ENCODE data around the gene MSI2.

Gene MSI2

GRCh38 chr17:57403236-57403635, 146.9 kb downstream of the MSI2 start:
- no peaks in the 10 kb centered on the region for H3K9me3 ChIP-seq (ENCODE audit: control insufficient read depth, insufficient read depth, low read length)
- no peaks in the 10 kb centered on the region for H3K36me3 ChIP-seq (ENCODE audit: control insufficient read depth, insufficient read depth, low read length)
- no peak overlapping the region for H3K27ac ChIP-seq (ENCODE audit: low read length)
- no peak for DNase-seq (ENCODE audit: low read depth, low spot score)
- no CpG with 5 or more reads among the region's 2 CpGs for WGBS (ENCODE audit: insufficient coverage, insufficient read length)
- no peaks in the 10 kb centered on the region for H3K27me3 ChIP-seq (ENCODE audit: control insufficient read depth, insufficient read depth, low read length)
- H3K4me3 ChIP-seq (ENCODE audit: low read length): no peak overlapping the region
- peaks cover 2% of the 10 kb centered on the region; the same call in 1 of the 2 replicates for H3K4me1 ChIP-seq (ENCODE audit: control insufficient read depth, insufficient read depth, low read length)

GRCh38 chr17:57404073-57404472, 147.8 kb downstream of the MSI2 start:
- Histone ChIP-seq H3K4me1 (ENCODE audit: control insufficient read depth, insufficient read depth, low read length) (peaks cover 2% of the 10 kb centered on the region; the same call in 1 of the 2 replicates), H3K27ac (ENCODE audit: low read length) (no peak overlapping the region), H3K36me3 (ENCODE audit: control insufficient read depth, insufficient read depth, low read length) (no peaks in the 10 kb centered on the region), H3K4me3 (ENCODE audit: low read length) (no peak overlapping the region), H3K9me3 (ENCODE audit: control insufficient read depth, insufficient read depth, low read length) (no peaks in the 10 kb centered on the region), H3K27me3 (ENCODE audit: control insufficient read depth, insufficient read depth, low read length) (no peaks in the 10 kb centered on the region)
- WGBS (ENCODE audit: insufficient coverage, insufficient read length): no CpG with 5 or more reads among the region's 4 CpGs
- no peak for DNase-seq (ENCODE audit: low read depth, low spot score)

DNA sequence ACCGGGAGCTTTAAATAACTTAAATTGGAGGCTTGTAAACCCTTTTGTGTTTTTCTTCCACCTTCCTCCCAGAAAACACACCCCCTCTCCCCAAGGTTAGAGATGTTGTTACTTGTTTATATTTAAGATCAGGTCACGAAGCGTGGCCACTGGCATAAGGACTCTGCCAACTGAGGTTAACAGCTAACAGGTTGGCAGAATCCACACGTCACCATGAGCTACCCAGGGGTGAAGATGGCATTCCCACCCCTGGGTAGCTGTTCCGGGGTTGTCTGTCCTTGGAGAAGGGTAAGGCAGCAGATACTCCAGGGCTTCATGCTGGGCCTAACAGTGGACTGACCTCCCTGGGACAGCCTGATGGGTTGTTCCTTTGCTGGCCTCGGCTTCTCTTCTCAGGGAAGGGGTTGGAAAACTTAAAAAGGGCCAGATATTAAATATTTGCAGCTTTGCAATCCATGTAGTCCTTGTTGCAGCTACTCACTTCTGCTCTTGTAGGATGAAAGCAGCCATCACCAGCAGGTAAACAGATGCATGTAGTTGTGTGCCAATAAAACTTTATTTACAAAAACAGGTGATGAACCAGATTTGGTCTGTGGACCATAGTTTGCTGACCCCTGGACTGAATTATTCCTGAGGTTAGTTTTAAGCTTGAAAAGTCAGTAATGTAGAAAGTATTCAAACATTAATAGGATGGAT, 148.6 kb downstream of the MSI2 start:
- Histone ChIP-seq H3K4me3 (ENCODE audit: low read length) (no peak overlapping the region), H3K36me3 (ENCODE audit: control insufficient read depth, insufficient read depth, low read length) (no peaks in the 10 kb centered on the region)
- DNase-seq (ENCODE audit: low read depth, low spot score): no peak

DNA sequence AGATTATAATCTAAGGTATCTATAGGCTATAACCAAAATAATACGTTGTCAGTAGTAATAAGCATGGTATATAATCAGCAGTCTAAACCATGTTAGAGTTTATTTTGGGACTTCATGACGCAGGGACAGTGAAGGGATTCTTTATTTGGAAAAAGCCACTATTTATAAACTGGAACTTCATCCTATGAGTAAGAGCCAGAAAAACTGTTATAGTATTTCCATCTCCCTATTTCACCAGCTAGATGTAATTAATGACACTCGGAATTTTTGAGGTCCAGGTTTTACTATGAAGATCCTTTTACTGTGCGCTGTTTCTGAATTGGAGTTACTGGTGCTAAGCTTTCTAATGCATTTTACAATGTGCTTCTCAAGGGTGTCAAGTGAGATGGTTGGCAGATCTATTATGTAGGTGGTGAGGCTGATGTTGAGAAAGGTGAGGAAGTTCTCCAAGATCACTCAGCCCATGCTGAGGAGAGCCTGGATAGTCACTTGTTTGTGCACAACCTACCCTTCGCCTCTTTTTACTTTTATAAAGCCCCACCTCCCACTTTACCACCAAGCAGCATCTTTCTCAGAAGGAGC, 149.3 kb downstream of the MSI2 start:
- no peaks in the 10 kb centered on the region for H3K9me3 ChIP-seq (ENCODE audit: control insufficient read depth, insufficient read depth, low read length)
- no CpG with 5 or more reads among the region's 5 CpGs for WGBS (ENCODE audit: insufficient coverage, insufficient read length)
- H3K36me3 ChIP-seq (ENCODE audit: control insufficient read depth, insufficient read depth, low read length): no peaks in the 10 kb centered on the region
- no peak overlapping the region for H3K27ac ChIP-seq (ENCODE audit: low read length)
- H3K4me3 ChIP-seq (ENCODE audit: low read length): no peak overlapping the region
- no peaks in the 10 kb centered on the region for H3K27me3 ChIP-seq (ENCODE audit: control insufficient read depth, insufficient read depth, low read length)
- no peak for DNase-seq (ENCODE audit: low read depth, low spot score)
- peaks cover 6% of the 10 kb centered on the region; the same call in 1 of the 2 replicates for H3K4me1 ChIP-seq (ENCODE audit: control insufficient read depth, insufficient read depth, low read length)

More for the DNA sequence above, 148.6 kb downstream of the MSI2 start:
- H3K4me1 ChIP-seq (ENCODE audit: control insufficient read depth, insufficient read depth, low read length): peaks cover 3% of the 10 kb centered on the region; the same call in 1 of the 2 replicates
- no CpG with 5 or more reads among the region's 6 CpGs for WGBS (ENCODE audit: insufficient coverage, insufficient read length)
- H3K27me3 ChIP-seq (ENCODE audit: control insufficient read depth, insufficient read depth, low read length): no peaks in the 10 kb centered on the region
- H3K27ac ChIP-seq (ENCODE audit: low read length): no peak overlapping the region
- no peaks in the 10 kb centered on the region for H3K9me3 ChIP-seq (ENCODE audit: control insufficient read depth, insufficient read depth, low read length)

DNA sequence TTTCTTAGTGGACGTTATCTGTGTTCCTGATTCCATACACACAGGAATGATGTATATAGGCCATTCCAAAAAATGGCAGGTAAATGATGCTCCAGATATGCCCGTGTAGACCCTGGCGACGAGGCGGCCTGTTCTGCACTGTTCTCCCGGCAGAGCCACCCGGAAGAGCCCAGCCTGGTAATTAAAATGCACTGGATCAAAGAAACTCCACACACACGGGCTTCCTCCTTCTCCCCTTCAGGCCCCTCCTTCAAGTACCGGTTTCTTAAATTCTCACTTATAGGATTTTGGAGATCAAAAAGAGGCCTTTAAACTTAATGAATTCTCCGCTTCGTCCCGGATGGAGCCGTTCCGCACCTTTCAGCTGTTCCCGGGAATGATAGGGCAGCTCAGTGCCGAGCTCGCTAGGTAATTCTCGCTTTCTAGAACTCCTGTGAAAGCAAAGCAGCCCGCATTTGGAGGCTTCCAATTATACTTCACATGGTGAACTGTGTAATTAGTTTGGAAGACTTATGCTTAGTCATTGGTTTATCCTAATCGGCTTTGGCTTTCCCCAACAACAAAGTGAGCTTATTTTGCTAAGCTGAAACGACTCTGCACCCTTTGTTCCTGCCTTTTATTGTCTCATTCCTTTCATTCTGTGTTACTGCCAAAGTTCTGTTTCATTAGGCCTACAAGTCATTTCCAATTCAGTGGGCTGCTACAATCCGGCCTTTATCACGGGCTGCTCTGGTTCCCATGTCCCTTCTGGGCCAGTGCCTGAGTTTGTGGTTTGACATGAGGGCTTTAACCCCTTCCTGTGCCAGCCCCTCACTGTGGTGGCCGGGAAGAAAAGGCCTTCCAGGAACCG, 150.0 kb downstream of the MSI2 start:
- no peak overlapping the region for H3K27ac ChIP-seq (ENCODE audit: low read length)
- DNase-seq (ENCODE audit: low read depth, low spot score): no peak
- WGBS (ENCODE audit: insufficient coverage, insufficient read length): no CpG with 5 or more reads among the region's 25 CpGs

DNA sequence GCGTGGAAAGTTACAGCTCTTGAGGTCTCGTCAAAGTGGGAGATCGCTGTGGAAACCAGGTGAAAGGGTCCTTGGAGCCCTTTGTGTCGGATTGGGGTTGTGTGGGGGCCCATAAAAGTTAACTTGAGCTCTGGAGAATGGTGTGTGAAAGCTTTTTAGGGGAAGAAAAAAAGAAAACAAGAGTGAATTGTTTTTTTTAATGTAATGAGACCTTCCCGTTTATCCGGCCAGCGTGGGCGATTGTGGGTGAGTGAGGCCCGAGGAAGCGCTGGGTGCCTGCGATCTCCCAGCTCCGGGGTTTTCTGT, 150.6 kb downstream of the MSI2 start:
- WGBS (ENCODE audit: insufficient coverage, insufficient read length): no CpG with 5 or more reads among the region's 12 CpGs
- H3K4me1 ChIP-seq (ENCODE audit: control insufficient read depth, insufficient read depth, low read length): peaks cover 6% of the 10 kb centered on the region; the same call in 1 of the 2 replicates
- no peaks in the 10 kb centered on the region for H3K27me3 ChIP-seq (ENCODE audit: control insufficient read depth, insufficient read depth, low read length)
- DNase-seq (ENCODE audit: low read depth, low spot score): no peak
- no peak overlapping the region for H3K4me3 ChIP-seq (ENCODE audit: low read length)
- no peaks in the 10 kb centered on the region for H3K36me3 ChIP-seq (ENCODE audit: control insufficient read depth, insufficient read depth, low read length)
- no peak overlapping the region for H3K27ac ChIP-seq (ENCODE audit: low read length)
- H3K9me3 ChIP-seq (ENCODE audit: control insufficient read depth, insufficient read depth, low read length): no peaks in the 10 kb centered on the region

More for the DNA sequence above, 150.0 kb downstream of the MSI2 start:
- Histone ChIP-seq H3K4me3 (ENCODE audit: low read length) (no peak overlapping the region), H3K4me1 (ENCODE audit: control insufficient read depth, insufficient read depth, low read length) (peaks cover 6% of the 10 kb centered on the region; the same call in 1 of the 2 replicates), H3K9me3 (ENCODE audit: control insufficient read depth, insufficient read depth, low read length) (no peaks in the 10 kb centered on the region), H3K27me3 (ENCODE audit: control insufficient read depth, insufficient read depth, low read length) (no peaks in the 10 kb centered on the region), H3K36me3 (ENCODE audit: control insufficient read depth, insufficient read depth, low read length) (no peaks in the 10 kb centered on the region)

DNA sequence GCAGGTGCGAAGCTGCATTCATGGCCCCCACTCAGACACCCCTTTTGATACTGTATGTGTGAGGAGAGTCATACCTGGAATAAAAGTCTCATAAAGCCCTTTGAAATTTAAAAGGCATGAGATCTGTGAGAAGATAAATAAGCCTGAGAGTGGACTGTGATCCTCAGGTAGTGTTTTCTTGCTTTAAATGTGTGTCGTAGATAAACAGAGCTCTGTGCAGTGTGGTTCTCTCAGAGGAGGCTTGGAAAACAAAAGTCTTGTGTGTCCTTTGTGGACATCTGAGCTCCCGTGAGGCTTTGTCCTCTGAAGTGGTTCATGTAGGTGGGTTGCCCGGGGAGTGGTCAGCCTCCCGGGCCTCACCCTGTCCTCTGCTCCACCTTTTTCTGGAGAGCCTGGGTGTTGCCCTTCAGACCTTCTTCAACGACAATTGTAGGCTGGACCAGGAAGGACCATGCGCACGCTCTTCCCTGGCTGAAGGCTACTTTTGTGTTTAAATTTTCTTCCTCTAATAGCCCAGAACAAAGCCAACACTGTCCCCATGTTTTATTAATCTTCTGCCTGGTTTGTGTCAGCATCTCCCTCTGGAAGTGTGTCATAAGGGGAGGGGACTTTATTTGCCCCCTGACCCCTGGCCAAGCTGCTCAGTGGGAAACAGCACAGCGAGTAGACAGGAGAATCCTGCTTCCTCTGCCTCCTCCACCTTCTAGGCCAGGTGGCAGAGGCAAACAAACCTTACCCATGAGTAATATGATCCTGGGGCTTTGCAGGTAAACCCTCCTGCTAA, 151.2 kb downstream of the MSI2 start:
- H3K27ac ChIP-seq (ENCODE audit: low read length): no peak overlapping the region

DNA sequence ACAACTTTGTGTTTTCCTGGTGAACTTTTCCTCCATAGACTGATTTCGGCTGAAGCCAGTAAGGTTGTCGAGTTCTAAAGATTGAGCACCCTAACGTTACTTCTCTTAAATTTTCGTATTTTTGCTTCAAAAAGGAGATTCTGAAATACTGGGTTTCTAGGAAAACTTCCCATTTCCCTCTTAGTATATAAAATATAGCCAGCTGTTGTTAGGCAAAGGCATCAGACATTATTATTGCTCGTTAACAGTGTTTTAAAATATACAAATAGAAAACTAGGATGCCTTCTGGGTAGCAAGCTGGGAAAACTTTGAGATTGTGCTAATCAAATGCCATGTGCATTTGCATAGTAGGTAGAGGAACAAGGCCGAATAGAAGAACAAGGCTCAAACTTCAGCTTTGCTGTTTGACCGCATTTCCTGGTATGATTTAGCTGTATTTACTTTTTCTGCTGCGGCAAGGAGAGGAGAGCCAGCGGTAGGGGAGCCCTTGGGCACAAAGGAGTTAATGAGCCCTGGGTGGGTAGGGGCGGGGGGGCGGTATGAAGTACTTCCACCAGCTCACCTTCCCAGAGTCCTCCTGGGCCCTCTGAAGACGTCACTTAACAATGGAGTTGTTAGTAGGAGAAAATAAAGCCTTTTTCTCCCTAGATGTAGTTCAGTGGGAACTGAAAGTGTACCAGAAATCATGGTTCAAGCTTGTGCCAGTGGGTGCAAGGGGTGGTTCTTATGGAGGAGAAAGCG, 151.9 kb downstream of the MSI2 start:
- Histone ChIP-seq H3K27ac (ENCODE audit: low read length) (no peak overlapping the region), H3K4me3 (ENCODE audit: low read length) (no peak overlapping the region), H3K9me3 (ENCODE audit: control insufficient read depth, insufficient read depth, low read length) (no peaks in the 10 kb centered on the region), H3K27me3 (ENCODE audit: control insufficient read depth, insufficient read depth, low read length) (no peaks in the 10 kb centered on the region), H3K4me1 (ENCODE audit: control insufficient read depth, insufficient read depth, low read length) (peaks cover 6% of the 10 kb centered on the region; the same call in 1 of the 2 replicates), H3K36me3 (ENCODE audit: control insufficient read depth, insufficient read depth, low read length) (no peaks in the 10 kb centered on the region)
- no CpG with 5 or more reads among the region's 13 CpGs for WGBS (ENCODE audit: insufficient coverage, insufficient read length)
- DNase-seq (ENCODE audit: low read depth, low spot score): no peak

More for the DNA sequence above, 151.2 kb downstream of the MSI2 start:
- H3K9me3 ChIP-seq (ENCODE audit: control insufficient read depth, insufficient read depth, low read length): no peaks in the 10 kb centered on the region
- H3K4me3 ChIP-seq (ENCODE audit: low read length): no peak overlapping the region
- DNase-seq (ENCODE audit: low read depth, low spot score): no peak
- no CpG with 5 or more reads among the region's 9 CpGs for WGBS (ENCODE audit: insufficient coverage, insufficient read length)
- no peaks in the 10 kb centered on the region for H3K36me3 ChIP-seq (ENCODE audit: control insufficient read depth, insufficient read depth, low read length)
- no peaks in the 10 kb centered on the region for H3K27me3 ChIP-seq (ENCODE audit: control insufficient read depth, insufficient read depth, low read length)
- H3K4me1 ChIP-seq (ENCODE audit: control insufficient read depth, insufficient read depth, low read length): peaks cover 6% of the 10 kb centered on the region; the same call in 1 of the 2 replicates

DNA sequence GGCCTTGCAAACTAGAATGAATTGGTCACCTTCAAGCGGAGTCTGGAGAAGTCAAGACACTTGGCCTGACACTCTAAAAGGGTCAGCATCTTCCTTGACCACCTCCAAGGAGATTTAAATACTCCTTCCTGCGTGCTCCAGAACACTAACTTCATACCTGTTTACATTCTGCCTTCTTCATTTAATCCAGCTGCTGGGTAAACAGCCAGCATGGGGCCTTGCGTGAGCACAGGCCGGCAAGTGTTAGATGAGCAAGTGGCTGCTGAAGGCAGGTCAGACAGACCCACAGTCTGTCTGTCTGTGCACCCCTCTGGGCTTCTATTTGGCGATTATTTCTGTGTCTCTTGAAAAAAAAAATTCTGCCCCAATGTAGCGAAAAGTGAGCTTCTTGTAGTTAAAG, 153.8 kb downstream of the MSI2 start:
- Histone ChIP-seq H3K9me3 (ENCODE audit: control insufficient read depth, insufficient read depth, low read length) (no peaks in the 10 kb centered on the region), H3K4me3 (ENCODE audit: low read length) (no peak overlapping the region), H3K27me3 (ENCODE audit: control insufficient read depth, insufficient read depth, low read length) (no peaks in the 10 kb centered on the region), H3K36me3 (ENCODE audit: control insufficient read depth, insufficient read depth, low read length) (no peaks in the 10 kb centered on the region), H3K27ac (ENCODE audit: low read length) (no peak overlapping the region), H3K4me1 (ENCODE audit: control insufficient read depth, insufficient read depth, low read length) (peaks cover 6% of the 10 kb centered on the region; the same call in 1 of the 2 replicates)
- WGBS (ENCODE audit: insufficient coverage, insufficient read length): no CpG with 5 or more reads among the region's 6 CpGs
- no peak for DNase-seq (ENCODE audit: low read depth, low spot score)
